ENCODE results near the gene USP1.

USP1 gene

DNA sequence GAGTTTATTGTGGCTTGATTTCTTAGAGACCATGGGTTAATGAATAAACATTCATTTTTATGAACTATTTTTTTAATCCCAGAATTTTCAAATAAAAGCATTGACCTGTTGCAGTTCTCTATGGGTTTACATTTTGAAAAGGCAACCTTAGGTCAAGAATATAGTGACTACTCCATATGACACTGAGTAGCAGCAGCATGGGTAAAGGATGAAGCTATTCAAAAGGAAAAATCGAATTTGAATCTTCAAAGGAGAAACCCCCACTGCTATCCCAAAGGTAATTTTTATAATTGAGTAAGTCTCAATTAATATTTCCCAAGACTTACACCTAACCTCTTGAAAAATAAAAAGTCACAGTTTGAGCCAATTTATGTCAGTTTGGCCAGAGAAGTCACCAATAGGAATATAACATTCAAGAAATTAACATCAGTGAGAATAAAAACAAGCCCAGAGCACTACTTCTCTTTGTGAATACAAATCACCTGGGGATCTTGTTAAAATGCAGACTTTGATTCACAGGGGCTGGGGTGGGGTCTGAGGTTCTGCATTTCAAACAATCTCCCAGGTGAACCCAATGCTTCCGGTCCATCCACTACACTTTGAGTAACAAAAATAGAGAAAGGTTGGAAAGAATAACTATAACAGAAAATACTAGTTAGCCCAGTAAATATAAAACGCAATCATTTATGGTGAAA lies 39.8 kb downstream of the USP1 start:
- H3K4me3 ChIP-seq (ENCODE audit: low read depth, low read length): no peak overlapping the region
- TF ChIP-seq, protein P1, sequence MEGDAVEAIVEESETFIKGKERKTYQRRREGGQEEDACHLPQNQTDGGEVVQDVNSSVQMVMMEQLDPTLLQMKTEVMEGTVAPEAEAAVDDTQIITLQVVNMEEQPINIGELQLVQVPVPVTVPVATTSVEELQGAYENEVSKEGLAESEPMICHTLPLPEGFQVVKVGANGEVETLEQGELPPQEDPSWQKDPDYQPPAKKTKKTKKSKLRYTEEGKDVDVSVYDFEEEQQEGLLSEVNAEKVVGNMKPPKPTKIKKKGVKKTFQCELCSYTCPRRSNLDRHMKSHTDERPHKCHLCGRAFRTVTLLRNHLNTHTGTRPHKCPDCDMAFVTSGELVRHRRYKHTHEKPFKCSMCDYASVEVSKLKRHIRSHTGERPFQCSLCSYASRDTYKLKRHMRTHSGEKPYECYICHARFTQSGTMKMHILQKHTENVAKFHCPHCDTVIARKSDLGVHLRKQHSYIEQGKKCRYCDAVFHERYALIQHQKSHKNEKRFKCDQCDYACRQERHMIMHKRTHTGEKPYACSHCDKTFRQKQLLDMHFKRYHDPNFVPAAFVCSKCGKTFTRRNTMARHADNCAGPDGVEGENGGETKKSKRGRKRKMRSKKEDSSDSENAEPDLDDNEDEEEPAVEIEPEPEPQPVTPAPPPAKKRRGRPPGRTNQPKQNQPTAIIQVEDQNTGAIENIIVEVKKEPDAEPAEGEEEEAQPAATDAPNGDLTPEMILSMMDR (IDR thresholded peaks at IDR 0.05; ENCODE audit: control insufficient read depth, extremely low read depth, insufficient read depth): no peak
- DNase-seq (ENCODE audit: low read depth): no peak

DNA sequence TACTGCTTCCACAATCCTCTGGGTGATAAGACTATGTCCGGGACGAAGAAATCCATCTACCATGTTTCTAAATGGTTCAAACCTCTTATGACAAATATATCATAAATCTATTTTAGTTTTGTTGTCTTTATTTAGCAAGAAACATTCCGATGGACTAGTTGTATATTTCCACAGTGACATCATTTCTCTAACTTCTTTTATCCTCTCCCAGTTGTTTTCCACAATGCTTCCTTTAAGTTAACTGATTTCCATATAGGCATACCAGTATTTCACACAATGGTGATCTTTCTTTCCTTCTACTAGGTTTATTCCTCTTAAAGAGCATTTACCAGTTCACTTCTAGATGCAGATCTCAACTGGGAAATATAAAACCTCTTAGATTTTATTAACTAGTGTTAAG lies 44.8 kb downstream of the USP1 start:
- no peak overlapping the region for H3K4me3 ChIP-seq (ENCODE audit: low read depth, low read length)
- DNase-seq (ENCODE audit: low read depth): no peak
- TF ChIP-seq, protein P1 (IDR thresholded peaks at IDR 0.05; ENCODE audit: control insufficient read depth, extremely low read depth, insufficient read depth): no peak

DNA sequence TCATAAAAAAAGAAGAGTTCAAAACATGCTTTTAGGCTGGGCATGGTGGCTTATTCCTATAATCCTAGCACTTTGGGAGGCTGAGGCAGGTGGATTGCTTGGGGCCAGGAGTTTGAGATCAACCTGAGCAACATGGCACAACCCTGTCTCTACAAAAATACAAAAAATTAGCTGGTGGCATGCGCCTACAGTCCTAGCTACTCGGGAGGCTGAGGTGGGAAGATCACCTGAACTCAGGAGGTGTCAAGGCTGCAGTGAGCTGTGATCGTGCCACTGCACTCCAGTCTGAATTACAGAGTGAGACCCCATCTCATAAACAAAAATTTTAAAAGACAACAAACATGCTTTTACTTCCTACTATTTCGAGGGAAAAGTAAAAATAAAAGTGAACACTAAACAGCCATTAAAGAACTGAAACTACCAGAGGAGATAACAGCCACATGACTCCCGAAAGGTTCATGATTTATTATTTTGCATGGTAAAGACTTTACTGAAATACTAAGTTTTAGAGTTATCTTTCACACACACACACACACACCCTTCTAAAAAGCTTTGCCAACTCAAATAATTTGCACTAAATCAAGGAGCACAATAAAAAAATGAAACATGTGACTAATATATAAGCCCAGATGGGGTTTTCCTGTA lies 48.1 kb downstream of the USP1 start:
- TF ChIP-seq, protein P1 (IDR thresholded peaks at IDR 0.05; ENCODE audit: control insufficient read depth, extremely low read depth, insufficient read depth): no peak
- DNase-seq (ENCODE audit: low read depth): no peak
- no peak overlapping the region for H3K4me3 ChIP-seq (ENCODE audit: low read depth, low read length)

DNA sequence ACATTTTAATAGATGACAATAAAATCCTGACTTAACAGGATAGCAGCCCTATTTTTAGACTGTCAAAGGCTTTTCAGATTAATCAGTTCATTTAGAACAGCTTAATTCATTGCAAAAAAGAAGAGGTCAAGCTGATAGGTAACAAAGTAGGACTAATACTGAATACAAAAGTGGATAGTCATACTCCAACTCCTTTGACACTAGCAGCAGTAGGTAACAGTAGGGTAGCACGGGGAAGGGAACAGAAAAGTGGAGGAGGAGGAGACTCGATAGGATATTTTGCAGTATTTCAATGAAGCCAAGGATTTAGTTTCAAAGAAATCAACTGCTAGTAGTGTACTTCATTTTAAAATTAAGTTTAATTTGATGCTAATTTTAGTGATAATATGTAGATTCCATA lies 51.1 kb downstream of the USP1 start:
- TF ChIP-seq, protein P1 (IDR thresholded peaks at IDR 0.05; ENCODE audit: control insufficient read depth, extremely low read depth, insufficient read depth): no peak
- DNase-seq (ENCODE audit: low read depth): no peak
- H3K4me3 ChIP-seq (ENCODE audit: low read depth, low read length): no peak overlapping the region

DNA sequence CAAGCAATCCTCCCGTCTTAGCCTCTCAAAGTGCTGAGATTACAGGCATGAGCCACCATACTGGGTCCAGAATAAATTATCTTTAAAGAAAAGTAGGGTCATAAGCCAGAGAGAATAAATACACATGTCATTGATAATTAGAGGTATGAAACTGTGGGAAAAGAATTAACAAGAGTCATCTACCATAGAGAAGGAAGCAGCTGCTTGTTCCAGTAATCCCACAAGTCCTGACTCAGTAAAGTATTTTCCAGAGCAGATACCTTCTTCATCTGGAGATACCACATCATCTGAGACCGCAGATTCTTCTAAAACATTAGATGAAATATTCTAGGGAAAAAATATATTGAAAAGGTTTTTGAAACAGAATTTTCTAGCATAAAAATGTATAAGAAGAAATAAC lies 55.7 kb downstream of the USP1 start:
- DNase-seq (ENCODE audit: low read depth): no peak
- TF ChIP-seq, protein P1 (IDR thresholded peaks at IDR 0.05; ENCODE audit: control insufficient read depth, extremely low read depth, insufficient read depth): no peak
- no peak overlapping the region for H3K4me3 ChIP-seq (ENCODE audit: low read depth, low read length)

DNA sequence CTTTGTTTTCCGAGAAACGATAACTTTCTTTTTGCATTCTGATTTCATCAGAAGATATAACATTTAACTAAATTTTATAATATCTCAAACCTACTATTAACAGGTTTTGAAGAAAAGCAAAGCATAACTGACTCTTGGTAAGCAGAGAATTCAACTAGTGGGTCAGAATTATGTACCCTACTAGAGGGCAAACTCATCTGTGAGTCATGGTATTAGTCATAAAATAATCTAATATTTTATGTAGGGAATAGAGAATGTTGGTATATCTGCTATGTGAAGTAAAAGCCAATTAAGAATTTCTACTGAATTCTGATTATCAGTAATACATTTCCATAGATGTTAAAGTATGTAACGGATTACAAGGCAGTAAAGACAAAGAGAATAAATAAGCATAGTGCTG lies 56.8 kb downstream of the USP1 start:
- DNase-seq (ENCODE audit: low read depth): no peak
- TF ChIP-seq, protein P1 (IDR thresholded peaks at IDR 0.05; ENCODE audit: control insufficient read depth, extremely low read depth, insufficient read depth): no peak
- no peak overlapping the region for H3K4me3 ChIP-seq (ENCODE audit: low read depth, low read length)

DNA sequence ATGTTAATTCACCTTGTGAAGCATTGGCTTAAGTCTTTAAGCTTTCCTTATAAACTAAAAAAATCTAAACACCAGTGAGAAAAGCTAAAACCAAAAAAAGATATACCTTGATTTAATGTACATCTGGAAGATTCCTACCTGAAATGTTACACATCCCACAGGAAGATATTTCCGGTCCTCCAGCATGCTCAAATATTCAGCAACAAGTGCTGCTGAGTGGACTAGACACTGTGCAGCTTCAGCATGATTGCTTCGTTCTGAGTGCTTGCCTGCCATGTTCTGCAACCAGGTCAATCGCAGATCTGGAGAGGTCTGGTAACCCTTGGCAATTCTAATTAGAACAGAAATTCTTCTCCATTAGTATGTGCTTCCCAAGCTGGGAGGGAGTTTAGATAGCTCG lies 57.3 kb downstream of the USP1 start:
- TF ChIP-seq, protein P1 (IDR thresholded peaks at IDR 0.05; ENCODE audit: control insufficient read depth, extremely low read depth, insufficient read depth): no peak
- no peak for DNase-seq (ENCODE audit: low read depth)
- H3K4me3 ChIP-seq (ENCODE audit: low read depth, low read length): no peak overlapping the region

Measured in LNCaP clone FGC (cell line).